Liver (tissue), 3 donors: ENCODE results near the gene FOXK1.

Experiments
- FOXA1 ChIP-seq: IDR thresholded peaks from 2 replicates; pipeline ENCODE4 v1.6.1; 2016; ENCODE audit warnings: antibody characterized with exemption
- GABPA ChIP-seq, 2 donors: IDR thresholded peaks in 1 of 2; conservative IDR thresholded peaks in 1 of 2; 2 replicates each; pipeline ENCODE4 v1.6.1; 2016; ENCODE audit warnings: antibody characterized with exemption in 2 of 2, mild to moderate bottlenecking in 1 of 2, moderate library complexity in 1 of 2
- JUND ChIP-seq, 2 donors: IDR thresholded peaks; 2 replicates each; pipeline ENCODE4 v1.6.1; 2016; ENCODE audit warnings: antibody characterized with exemption in 2 of 2
- TF ChIP-seq, protein P1 (sequence below): fragments of 150-350 bp; IDR thresholded peaks from 2 replicates; pipeline ENCODE4 v1.5.1; 2017; ENCODE audit warnings: improper control_type of control experiment, low read depth, low read length; ENCODE audit not compliant: missing input control
- donor health status: healthy.
- donor health status: healthy.

DNA sequence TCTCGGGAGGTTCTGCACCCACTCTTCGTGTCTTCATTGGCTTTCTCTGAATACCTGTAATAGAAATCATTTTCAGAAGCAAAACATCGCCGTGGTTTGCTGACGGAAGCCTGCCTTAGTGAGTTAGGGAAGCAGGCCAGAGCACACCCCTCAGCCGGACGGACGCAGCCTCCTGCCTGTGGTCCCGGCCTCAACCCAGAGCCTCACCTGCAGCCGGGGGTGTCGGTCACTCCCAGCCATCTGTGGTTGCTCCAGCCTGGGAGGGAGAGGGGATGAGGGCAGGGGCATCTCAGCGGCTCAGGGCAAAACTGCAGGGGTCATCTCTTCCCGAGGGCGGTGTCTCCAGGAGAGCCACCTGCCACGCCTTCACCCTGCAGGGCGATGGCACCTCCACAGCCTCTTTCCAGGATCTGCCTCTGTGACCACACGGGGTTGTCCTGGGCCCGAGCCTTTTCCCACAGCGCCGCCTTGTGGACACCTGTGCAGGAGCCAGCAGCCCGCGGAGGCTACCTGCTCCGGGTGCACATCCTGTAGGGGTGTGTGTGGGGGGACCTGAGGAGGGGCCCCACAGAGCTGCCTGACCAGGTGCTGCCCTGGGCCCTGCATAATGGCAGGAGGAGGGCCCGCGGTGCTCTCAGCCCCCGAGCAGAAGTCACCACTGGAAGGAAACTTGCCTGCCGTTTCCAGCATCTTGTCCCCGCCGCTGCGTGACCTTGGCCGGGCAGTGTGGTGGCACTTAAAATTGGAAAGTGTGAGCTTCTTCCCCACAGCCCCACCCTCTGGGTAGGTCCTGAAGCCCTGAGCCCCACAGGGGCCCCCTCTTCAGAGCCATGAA, 71.7 kb downstream of the FOXK1 start:
- TF ChIP-seq, protein P1, sequence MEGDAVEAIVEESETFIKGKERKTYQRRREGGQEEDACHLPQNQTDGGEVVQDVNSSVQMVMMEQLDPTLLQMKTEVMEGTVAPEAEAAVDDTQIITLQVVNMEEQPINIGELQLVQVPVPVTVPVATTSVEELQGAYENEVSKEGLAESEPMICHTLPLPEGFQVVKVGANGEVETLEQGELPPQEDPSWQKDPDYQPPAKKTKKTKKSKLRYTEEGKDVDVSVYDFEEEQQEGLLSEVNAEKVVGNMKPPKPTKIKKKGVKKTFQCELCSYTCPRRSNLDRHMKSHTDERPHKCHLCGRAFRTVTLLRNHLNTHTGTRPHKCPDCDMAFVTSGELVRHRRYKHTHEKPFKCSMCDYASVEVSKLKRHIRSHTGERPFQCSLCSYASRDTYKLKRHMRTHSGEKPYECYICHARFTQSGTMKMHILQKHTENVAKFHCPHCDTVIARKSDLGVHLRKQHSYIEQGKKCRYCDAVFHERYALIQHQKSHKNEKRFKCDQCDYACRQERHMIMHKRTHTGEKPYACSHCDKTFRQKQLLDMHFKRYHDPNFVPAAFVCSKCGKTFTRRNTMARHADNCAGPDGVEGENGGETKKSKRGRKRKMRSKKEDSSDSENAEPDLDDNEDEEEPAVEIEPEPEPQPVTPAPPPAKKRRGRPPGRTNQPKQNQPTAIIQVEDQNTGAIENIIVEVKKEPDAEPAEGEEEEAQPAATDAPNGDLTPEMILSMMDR = peak; percentile 80
- no peak for TF ChIP-seq GABPA (IDR thresholded peaks at IDR 0.05 in 1 of 2, conservative IDR thresholded peaks at IDR 0.05 in 1 of 2)
- no peak for TF ChIP-seq JUND (IDR thresholded peaks at IDR 0.05)
- TF ChIP-seq FOXA1 = no peak
